GM19372 (cell line): ENCODE measurements around the gene CCNB1.
"Not testable (repeated sequence)": the region's sequence is repeated elsewhere in the genome, so short reads cannot be mapped to it uniquely, and the experiment has no call there.

Experiments
- ATAC-seq: cut with Tn5 transposase; IDR thresholded peaks from one replicate; pipeline ENCODE4 v1.9.1; 2021; ENCODE audit warnings: mild to moderate bottlenecking, low read depth, moderate library complexity; ENCODE audit not compliant: unreplicated experiment

CCNB1 gene

GRCh38 chr5:69166686-69167492, at the start of gene CCNB1:
TSS of gene CCNB1 (plus strand) at chr5:69167150. CDS start at chr5:69167263, 113 bp downstream.
- ATAC-seq, result peak; percentile 98

- ATAC-seq, result no peak
Measured at GRCh38 chr5:69129413-69129812, 37.5 kb upstream of the CCNB1 start.

GRCh38 chr5:69130241-69130640, 36.7 kb upstream of the CCNB1 start:
- ATAC-seq, result no peak

GRCh38 chr5:69131304-69131703, 35.6 kb upstream of the CCNB1 start:
- ATAC-seq, result no peak

GRCh38 chr5:69134126-69134525, 32.8 kb upstream of the CCNB1 start:
- no peak for ATAC-seq

GRCh38 chr5:69136293-69136692, 30.7 kb upstream of the CCNB1 start:
- peak; percentile 86 for ATAC-seq

GRCh38 chr5:69137208-69137607, 29.7 kb upstream of the CCNB1 start:
- ATAC-seq, result not testable (repeated sequence)

- ATAC-seq, result no peak
Measured at GRCh38 chr5:69137807-69138206, 29.1 kb upstream of the CCNB1 start.

- ATAC-seq, result no peak
Measured at GRCh38 chr5:69138766-69139165, 28.2 kb upstream of the CCNB1 start.

GRCh38 chr5:69140239-69140638, 26.7 kb upstream of the CCNB1 start:
- ATAC-seq, result not testable (repeated sequence)

GRCh38 chr5:69140827-69141226, 26.1 kb upstream of the CCNB1 start:
- ATAC-seq, result no peak

GRCh38 chr5:69148576-69148975, 18.4 kb upstream of the CCNB1 start:
- ATAC-seq, result not testable (repeated sequence)

GRCh38 chr5:69148981-69149675, 17.8 kb upstream of the CCNB1 start:
- ATAC-seq, result no peak

GRCh38 chr5:69149676-69150010, 17.3 kb upstream of the CCNB1 start:
- no peak for ATAC-seq

GRCh38 chr5:69152731-69153130, 14.2 kb upstream of the CCNB1 start:
- ATAC-seq, result no peak

GRCh38 chr5:69156456-69156855, 10.5 kb upstream of the CCNB1 start:
- ATAC-seq, result no peak

GRCh38 chr5:69158039-69158438, 8.9 kb upstream of the CCNB1 start:
- ATAC-seq, result no peak

GRCh38 chr5:69160651-69161050, 6.3 kb upstream of the CCNB1 start:
- ATAC-seq, result no peak

- ATAC-seq, result no peak
Measured at GRCh38 chr5:69167493-69167855, 524 bp downstream of the CCNB1 start.

- ATAC-seq, result no peak
Measured at GRCh38 chr5:69167929-69168328, 979 bp downstream of the CCNB1 start.

- no peak for ATAC-seq
Measured at GRCh38 chr5:69170495-69170894, 3.5 kb downstream of the CCNB1 start.

- no peak for ATAC-seq
Measured at GRCh38 chr5:69170969-69171368, 4.0 kb downstream of the CCNB1 start.
